H9 (cell line): ENCODE measurements around the gene FAM174C. TPM values are rescaled to one million over a fixed set of nuclear protein-coding genes. Genes with fewer than 3 reads are reported as not detected.

Experiments
- DNase-seq: peaks from one replicate; pipeline ENCODE4 v3.0.0-alpha.2; 2017
- H2AFZ ChIP-seq: one replicate; pipeline ENCODE4 v1.6.1; 2013; ENCODE audit warnings: mild to moderate bottlenecking, low read length, control low read depth, moderate library complexity
- H2AK5ac ChIP-seq: 2 replicates; pipeline ENCODE4 v1.6.1; 2013; ENCODE audit warnings: low read length, control low read depth, mixed read lengths; ENCODE audit not compliant: insufficient read length
- H2BK120ac ChIP-seq: one replicate; pipeline ENCODE4 v1.6.1; 2013; ENCODE audit warnings: low read depth, mild to moderate bottlenecking, low read length, control low read depth, inconsistent platforms; ENCODE audit not compliant: poor library complexity, severe bottlenecking
- H2BK12ac ChIP-seq: 2 replicates; pipeline ENCODE4 v1.6.1; 2013; ENCODE audit warnings: low read length, control low read depth, mixed read lengths, low read depth; ENCODE audit not compliant: insufficient read length
- H2BK15ac ChIP-seq: 2 replicates; pipeline ENCODE4 v1.6.1; 2013; ENCODE audit warnings: low read depth, low read length, control low read depth
- H2BK20ac ChIP-seq: one replicate; pipeline ENCODE4 v1.6.1; 2013; ENCODE audit warnings: low read depth, mild to moderate bottlenecking, low read length, control low read depth, inconsistent platforms; ENCODE audit not compliant: poor library complexity, severe bottlenecking
- H2BK5ac ChIP-seq: 2 replicates; pipeline ENCODE4 v1.6.1; 2013; ENCODE audit warnings: low read length, control low read depth, mixed read lengths; ENCODE audit not compliant: insufficient read length
- H3K14ac ChIP-seq: 2 replicates; pipeline ENCODE4 v1.6.1; 2013; ENCODE audit warnings: low read length, control low read depth; ENCODE audit not compliant: insufficient read depth
- H3K18ac ChIP-seq: 2 replicates; pipeline ENCODE4 v1.6.1; 2013; ENCODE audit warnings: low read depth, mild to moderate bottlenecking, mixed read lengths, low read length, control low read depth; ENCODE audit not compliant: insufficient read length
- H3K23ac ChIP-seq: 2 replicates; pipeline ENCODE4 v1.6.1; 2013; ENCODE audit warnings: low read length, control low read depth, mixed read lengths, low read depth; ENCODE audit not compliant: insufficient read length
- H3K23me2 ChIP-seq: 2 replicates; pipeline ENCODE4 v1.6.1; 2013; ENCODE audit warnings: low read depth, mild to moderate bottlenecking, mixed read lengths, low read length, control low read depth; ENCODE audit not compliant: insufficient read length, poor library complexity, severe bottlenecking
- H3K27ac ChIP-seq: 2 replicates; pipeline ENCODE4 v1.5.1; 2013; ENCODE audit warnings: low read length, control low read depth, mixed read lengths, low read depth; ENCODE audit not compliant: insufficient read length
- H3K27me3 ChIP-seq: 2 replicates; pipeline ENCODE4 v1.6.1; 2013; ENCODE audit warnings: low read length, control low read depth, inconsistent platforms; ENCODE audit not compliant: insufficient read depth
- H3K4ac ChIP-seq: 2 replicates; pipeline ENCODE4 v1.6.1; 2013; ENCODE audit warnings: low read depth, mild to moderate bottlenecking, control low read depth, inconsistent platforms, low read length, moderate library complexity
- H3K4me1 ChIP-seq: 2 replicates; pipeline ENCODE4 v1.6.1; 2013; ENCODE audit warnings: low read length, control low read depth, inconsistent platforms; ENCODE audit not compliant: insufficient read depth
- H3K4me2 ChIP-seq: 2 replicates; pipeline ENCODE4 v1.6.1; 2013; ENCODE audit warnings: low read length, control low read depth, mixed read lengths; ENCODE audit not compliant: insufficient read length, insufficient read depth
- H3K56ac ChIP-seq: 2 replicates; pipeline ENCODE4 v1.6.1; 2013; ENCODE audit warnings: low read depth, mild to moderate bottlenecking, mixed read lengths, low read length, control low read depth; ENCODE audit not compliant: insufficient read length
- H3K79me1 ChIP-seq: 2 replicates; pipeline ENCODE4 v1.6.1; 2013; ENCODE audit warnings: low read depth, mild to moderate bottlenecking, moderate library complexity, low read length, control low read depth, inconsistent platforms; ENCODE audit not compliant: insufficient read depth, poor library complexity, severe bottlenecking
- H3K79me2 ChIP-seq: 2 replicates; pipeline ENCODE4 v1.6.1; 2013; ENCODE audit warnings: low read length, control low read depth, inconsistent platforms; ENCODE audit not compliant: insufficient read depth
- H3K9ac ChIP-seq: 2 replicates; pipeline ENCODE4 v1.6.1; 2013; ENCODE audit warnings: low read length, control low read depth, mixed read lengths; ENCODE audit not compliant: insufficient read length; ENCODE audit errors: extremely low read depth
- H3K9me3 ChIP-seq: one replicate; pipeline ENCODE4 v1.6.1; 2013; ENCODE audit warnings: low read depth, low read length, inconsistent platforms; ENCODE audit not compliant: control insufficient read depth
- H3T11ph ChIP-seq: one replicate; pipeline ENCODE4 v1.6.1; 2013; ENCODE audit warnings: mild to moderate bottlenecking, low read length, control low read depth, inconsistent platforms
- H4K20me1 ChIP-seq: one replicate; pipeline ENCODE4 v1.6.1; 2013; ENCODE audit not compliant: control insufficient read depth, insufficient read length, insufficient read depth
- H4K5ac ChIP-seq: 2 replicates; pipeline ENCODE4 v1.6.1; 2013; ENCODE audit warnings: low read depth, mild to moderate bottlenecking, mixed read lengths, low read length, control low read depth; ENCODE audit not compliant: insufficient read length
- H4K8ac ChIP-seq: replicated peaks from 2 replicates; pipeline ENCODE4 v1.6.1; 2013; ENCODE audit warnings: low read length, control low read depth, mixed read lengths, low read depth; ENCODE audit not compliant: insufficient read length
- H4K91ac ChIP-seq: 2 replicates; pipeline ENCODE4 v1.6.1; 2013; ENCODE audit warnings: low read depth, mild to moderate bottlenecking, moderate library complexity, mixed read lengths, low read length, control low read depth; ENCODE audit not compliant: insufficient read length
- H3K27ac Mint-ChIP-seq, 3 experiments: 2 replicates in 2 of 3; 3 replicates in 1 of 3; pipeline ENCODE4 v1.8.0; 2020 to 2021; ENCODE audit warnings: mixed read lengths in 3 of 3, mild to moderate bottlenecking in 1 of 3, moderate library complexity in 1 of 3
- H3K27me3 Mint-ChIP-seq: 2 replicates; pipeline ENCODE4 v1.8.0; 2021; ENCODE audit warnings: low read depth, mild to moderate bottlenecking, moderate library complexity, mixed read lengths
- H3K36me3 Mint-ChIP-seq, 3 experiments: 2 replicates in 2 of 3; 3 replicates in 1 of 3; pipeline ENCODE4 v1.8.0; 2020 to 2021; ENCODE audit warnings: low read depth in 3 of 3, mixed read lengths in 3 of 3; ENCODE audit not compliant: insufficient read depth in 1 of 3
- H3K4me1 Mint-ChIP-seq, 2 experiments: 2 replicates each; pipeline ENCODE4 v1.8.0; 2020; ENCODE audit warnings: mixed read lengths in 2 of 2
- H3K4me3 Mint-ChIP-seq, 2 experiments: 2 replicates in 1 of 2; 3 replicates in 1 of 2; pipeline ENCODE4 v1.8.0; 2020 to 2021; ENCODE audit warnings: mild to moderate bottlenecking in 2 of 2, mixed read lengths in 2 of 2, moderate library complexity in 1 of 2
- H3K9me3 Mint-ChIP-seq, 2 experiments: 2 replicates in 1 of 2; 3 replicates in 1 of 2; pipeline ENCODE4 v1.8.0; 2020; ENCODE audit warnings: mild to moderate bottlenecking in 2 of 2, mixed read lengths in 2 of 2, moderate library complexity in 1 of 2
- WGBS: extraction: QIAGEN DNeasy Blood & Tissue Kit; methylation state at CpG from one replicate; pipeline ENCODE4 v1.1.7; 2013; ENCODE audit warnings: missing lambda C conversion rate, low lambda C conversion rate, mixed read lengths; ENCODE audit not compliant: insufficient read length; ENCODE audit errors: extremely low coverage; 5-methylcytosine and 5-hydroxymethylcytosine counted together
- total RNA-seq: library from RNA; stranded (reverse); gene quantifications from 2 replicates; pipeline ENCODE4 v1.2.1, GENCODE V29; 2021
- TF ChIP-seq, protein P1 (sequence below): fragments of 200-600 bp; sonication (generic); conservative IDR thresholded peaks from 3 replicates; pipeline ENCODE4 v1.8.0; 2021; ENCODE audit warnings: antibody characterized with exemption, mild to moderate bottlenecking

FAM174C gene
- total RNA-seq, 1 experiment from 2014 or later = 63.0 TPM

DNA sequence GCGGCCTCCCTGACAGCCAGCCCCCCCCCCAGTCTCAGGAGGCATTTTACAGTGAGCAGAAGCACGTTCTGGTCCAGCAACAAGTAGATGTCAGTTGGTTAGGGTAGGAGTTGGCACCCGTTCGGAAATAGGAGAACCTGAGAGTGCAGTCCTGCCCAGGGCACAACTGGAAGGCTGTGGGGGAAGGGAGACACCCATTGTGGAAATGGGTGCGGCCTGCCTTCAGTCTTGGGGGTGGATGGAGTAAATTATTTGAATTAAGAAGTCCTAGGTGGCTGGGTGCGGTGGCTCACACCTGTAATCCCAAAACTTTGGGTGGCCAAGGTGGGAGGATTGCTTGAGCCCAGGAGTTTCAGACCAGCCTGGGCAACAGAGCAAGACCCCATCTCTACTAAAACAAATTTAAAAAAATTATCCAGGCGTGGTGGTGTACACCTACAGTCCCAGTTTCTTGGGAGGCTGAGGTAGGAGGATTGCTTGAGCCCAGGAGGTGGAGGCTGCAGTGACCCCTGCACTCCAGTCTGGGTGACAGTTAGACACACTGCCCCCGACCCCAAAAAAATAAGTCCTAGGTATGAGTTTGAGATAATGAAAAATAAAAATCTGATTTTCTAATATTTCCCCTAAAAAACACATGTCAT is 5.0 kb upstream of the FAM174C start:
- peaks cover 9% of the 10 kb centered on the region for H3K79me1 ChIP-seq
- peak overlapping the region; percentile 72; the same call in 1 of the 2 replicates for H3K14ac ChIP-seq
- no peak overlapping the region for H3K56ac ChIP-seq
- H3K23me2 ChIP-seq = peaks cover 20% of the 10 kb centered on the region
- no peak overlapping the region for H3K27ac ChIP-seq
- peak overlapping the region; percentile 86 for H3K9ac ChIP-seq
- no peaks in the 10 kb centered on the region for H3K9me3 ChIP-seq
- no peak overlapping the region for H2AFZ ChIP-seq
- H3T11ph ChIP-seq = no peak overlapping the region
- H3K4me2 ChIP-seq = peak overlapping the region; percentile 87
- H2AK5ac ChIP-seq = no peak overlapping the region
- H2BK5ac ChIP-seq = no peak overlapping the region
- H3K4me1 ChIP-seq = no peaks in the 10 kb centered on the region; the same call in 1 of the 2 replicates
- Mint-ChIP-seq H3K27ac (peak overlapping the region; percentile 95 to 99 (median 95)), H3K27me3 (peaks cover 13% of the 10 kb centered on the region), H3K9me3 (no peaks in the 10 kb centered on the region), H3K4me1 (peaks cover 51 to 61% of the 10 kb centered on the region in 2 experiments), H3K4me3 (peak overlapping the region; percentile 85 to 90), H3K36me3 (peaks cover 36 to 49% (median 46%) of the 10 kb centered on the region in 3 experiments)
- H3K79me2 ChIP-seq = peaks cover 4% of the 10 kb centered on the region; the same call in 1 of the 2 replicates
- no peak for DNase-seq
- no peak overlapping the region for H2BK15ac ChIP-seq
- H4K8ac ChIP-seq = no peak overlapping the region
- TF ChIP-seq, protein P1, sequence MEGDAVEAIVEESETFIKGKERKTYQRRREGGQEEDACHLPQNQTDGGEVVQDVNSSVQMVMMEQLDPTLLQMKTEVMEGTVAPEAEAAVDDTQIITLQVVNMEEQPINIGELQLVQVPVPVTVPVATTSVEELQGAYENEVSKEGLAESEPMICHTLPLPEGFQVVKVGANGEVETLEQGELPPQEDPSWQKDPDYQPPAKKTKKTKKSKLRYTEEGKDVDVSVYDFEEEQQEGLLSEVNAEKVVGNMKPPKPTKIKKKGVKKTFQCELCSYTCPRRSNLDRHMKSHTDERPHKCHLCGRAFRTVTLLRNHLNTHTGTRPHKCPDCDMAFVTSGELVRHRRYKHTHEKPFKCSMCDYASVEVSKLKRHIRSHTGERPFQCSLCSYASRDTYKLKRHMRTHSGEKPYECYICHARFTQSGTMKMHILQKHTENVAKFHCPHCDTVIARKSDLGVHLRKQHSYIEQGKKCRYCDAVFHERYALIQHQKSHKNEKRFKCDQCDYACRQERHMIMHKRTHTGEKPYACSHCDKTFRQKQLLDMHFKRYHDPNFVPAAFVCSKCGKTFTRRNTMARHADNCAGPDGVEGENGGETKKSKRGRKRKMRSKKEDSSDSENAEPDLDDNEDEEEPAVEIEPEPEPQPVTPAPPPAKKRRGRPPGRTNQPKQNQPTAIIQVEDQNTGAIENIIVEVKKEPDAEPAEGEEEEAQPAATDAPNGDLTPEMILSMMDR = no peak
- H2BK120ac ChIP-seq = no peak overlapping the region
- H2BK20ac ChIP-seq = no peak overlapping the region
- H3K27me3 ChIP-seq = no peaks in the 10 kb centered on the region
- peak overlapping the region; percentile 43 for H3K18ac ChIP-seq
- H3K4ac ChIP-seq = no peak overlapping the region
- no peak overlapping the region for H3K23ac ChIP-seq
- H4K91ac ChIP-seq = no peak overlapping the region
- no CpG with 5 or more reads among the region's 8 CpGs for WGBS
- no peaks in the 10 kb centered on the region for H4K20me1 ChIP-seq
- H2BK12ac ChIP-seq = no peak overlapping the region
- H4K5ac ChIP-seq = no peak overlapping the region
